Measurements from ENCODE around the gene RTN4RL1.
"Not testable (repeated sequence)": the region's sequence is repeated elsewhere in the genome, so short reads cannot be mapped to it uniquely, and the experiment has no call there.

The RTN4RL1 gene

GRCh38 chr17:1899403-1900000 lies 125.6 kb downstream of the RTN4RL1 start:
- Histone ChIP-seq H3K36me3 (replicated peaks) (peaks cover 38% of the 10 kb centered on the region), H3K4me3 (no peak overlapping the region), H3K4me1 (no peaks in the 10 kb centered on the region), H3K27me3 (ENCODE audit: low read depth) (no peaks in the 10 kb centered on the region), H3K9me3 (no peaks in the 10 kb centered on the region)
- DNase-seq (ENCODE audit: low spot score in 2 of 2) = no peak
- in situ Hi-C loops (cut with MboI; ENCODE audit: low sequenced_read_pairs) = no loop called here

GRCh38 chr17:1898872-1899271 lies 126.3 kb downstream of the RTN4RL1 start:
- in situ Hi-C loops (cut with MboI; ENCODE audit: low sequenced_read_pairs) = no loop called here
- Histone ChIP-seq H3K4me1 (no peaks in the 10 kb centered on the region), H3K36me3 (replicated peaks) (peaks cover 42% of the 10 kb centered on the region), H3K9me3 (no peaks in the 10 kb centered on the region), H3K27me3 (ENCODE audit: low read depth) (no peaks in the 10 kb centered on the region), H3K4me3 (no peak overlapping the region)
- no peak for DNase-seq (ENCODE audit: low spot score in 2 of 2)

GRCh38 chr17:1898332-1898731 lies 126.8 kb downstream of the RTN4RL1 start:
- H3K9me3 ChIP-seq = no peaks in the 10 kb centered on the region
- in situ Hi-C loops (cut with MboI; ENCODE audit: low sequenced_read_pairs) = no loop called here
- no peaks in the 10 kb centered on the region for H3K27me3 ChIP-seq (ENCODE audit: low read depth)
- H3K36me3 ChIP-seq (replicated peaks) = peaks cover 42% of the 10 kb centered on the region
- DNase-seq (ENCODE audit: low spot score in 2 of 2) = no peak
- no peaks in the 10 kb centered on the region for H3K4me1 ChIP-seq
- no peak overlapping the region for H3K4me3 ChIP-seq

GRCh38 chr17:1897105-1897656 lies 128.0 kb downstream of the RTN4RL1 start:
- in situ Hi-C loops (cut with MboI; ENCODE audit: low sequenced_read_pairs) = no loop called here
- Histone ChIP-seq H3K4me3 (no peak overlapping the region), H3K4me1 (no peaks in the 10 kb centered on the region), H3K9me3 (no peaks in the 10 kb centered on the region), H3K36me3 (replicated peaks) (peaks cover 51% of the 10 kb centered on the region), H3K27me3 (ENCODE audit: low read depth) (no peaks in the 10 kb centered on the region)
- no peak for DNase-seq (ENCODE audit: low spot score in 2 of 2)

- Histone ChIP-seq H3K9me3 (no peaks in the 10 kb centered on the region), H3K27me3 (ENCODE audit: low read depth) (no peaks in the 10 kb centered on the region), H3K4me3 (no peak overlapping the region), H3K36me3 (replicated peaks) (peaks cover 58% of the 10 kb centered on the region), H3K4me1 (no peaks in the 10 kb centered on the region)
- DNase-seq (ENCODE audit: low spot score in 2 of 2) = no peak
- in situ Hi-C loops (cut with MboI; ENCODE audit: low sequenced_read_pairs) = no loop called here
Measured at GRCh38 chr17:1896243-1897104, 128.7 kb downstream of the RTN4RL1 start.

- H3K9me3 ChIP-seq; H3K4me3 ChIP-seq; H3K27me3 ChIP-seq (ENCODE audit: low read depth); DNase-seq (ENCODE audit: low spot score in 2 of 2); H3K4me1 ChIP-seq; in situ Hi-C loops (cut with MboI; ENCODE audit: low sequenced_read_pairs): not testable (repeated sequence)
- peaks cover 65% of the 10 kb centered on the region for H3K36me3 ChIP-seq (replicated peaks)
Measured at GRCh38 chr17:1895479-1895878, 129.7 kb downstream of the RTN4RL1 start.

- no peak for DNase-seq (ENCODE audit: low spot score in 2 of 2)
- H3K4me1 ChIP-seq = no peaks in the 10 kb centered on the region
- no peaks in the 10 kb centered on the region for H3K9me3 ChIP-seq
- no peak overlapping the region for H3K4me3 ChIP-seq
- in situ Hi-C loops (cut with MboI; ENCODE audit: low sequenced_read_pairs) = no loop called here
- H3K27me3 ChIP-seq (ENCODE audit: low read depth) = no peaks in the 10 kb centered on the region
- peaks cover 71% of the 10 kb centered on the region for H3K36me3 ChIP-seq (replicated peaks)
Measured at GRCh38 chr17:1894753-1895339, 130.3 kb downstream of the RTN4RL1 start.

- Histone ChIP-seq H3K9me3 (no peaks in the 10 kb centered on the region), H3K4me1 (no peaks in the 10 kb centered on the region), H3K36me3 (replicated peaks) (peaks cover 77% of the 10 kb centered on the region), H3K27me3 (ENCODE audit: low read depth) (no peaks in the 10 kb centered on the region), H3K4me3 (no peak overlapping the region)
- DNase-seq (ENCODE audit: low spot score in 2 of 2) = no peak
- in situ Hi-C loops (cut with MboI; ENCODE audit: low sequenced_read_pairs) = no loop called here
Measured at GRCh38 chr17:1890758-1891450, 134.2 kb downstream of the RTN4RL1 start.

- in situ Hi-C loops (cut with MboI; ENCODE audit: low sequenced_read_pairs) = loop anchor here (10.0 kb wide), 1 partner anchor 356 kb away; no protein-coding TSS in a partner anchor
- Histone ChIP-seq H3K36me3 (replicated peaks) (peaks cover 83% of the 10 kb centered on the region), H3K9me3 (no peaks in the 10 kb centered on the region), H3K27me3 (ENCODE audit: low read depth) (no peaks in the 10 kb centered on the region), H3K4me1 (no peaks in the 10 kb centered on the region), H3K4me3 (no peak overlapping the region)
- DNase-seq (ENCODE audit: low spot score in 2 of 2) = no peak
Measured at GRCh38 chr17:1888741-1889140, 136.4 kb downstream of the RTN4RL1 start.

Measured in HAP-1 (cell line).